Measurements from ENCODE around the gene MYO16.

The MYO16 gene

GRCh38 chr13:108944760-108945159 is 315.3 kb downstream of the MYO16 start:
- no peak for DNase-seq

- DNase-seq = no peak
These were observed 318.2 kb downstream of the MYO16 start for GRCh38 chr13:108947551-108948030.

GRCh38 chr13:108948251-108948671 is 318.9 kb downstream of the MYO16 start:
- no peak for DNase-seq

GRCh38 chr13:108950333-108951010 is 321.1 kb downstream of the MYO16 start:
- DNase-seq = no peak

- no peak for DNase-seq
These were observed 326.3 kb downstream of the MYO16 start for GRCh38 chr13:108955741-108956140.

GRCh38 chr13:108957369-108958012 is 328.1 kb downstream of the MYO16 start:
- DNase-seq = no peak

GRCh38 chr13:108958013-108958376 is 328.6 kb downstream of the MYO16 start:
- DNase-seq = no peak

GRCh38 chr13:108959234-108959633 is 329.8 kb downstream of the MYO16 start:
- DNase-seq = no peak

- no peak for DNase-seq
These were observed 330.6 kb downstream of the MYO16 start for GRCh38 chr13:108960006-108960405.

GRCh38 chr13:108961542-108962125 is 332.2 kb downstream of the MYO16 start:
- peak in 1 of 2 donors; percentile 65 for DNase-seq

GRCh38 chr13:108962654-108963053 is 333.2 kb downstream of the MYO16 start:
- no peak for DNase-seq

- DNase-seq = no peak
These were observed 333.9 kb downstream of the MYO16 start for GRCh38 chr13:108963276-108963810.

GRCh38 chr13:108963846-108964600 is 334.6 kb downstream of the MYO16 start:
- no peak for DNase-seq

GRCh38 chr13:108964606-108965005 is 335.2 kb downstream of the MYO16 start:
- no peak for DNase-seq

GRCh38 chr13:108967371-108967770 is 338.0 kb downstream of the MYO16 start:
- no peak for DNase-seq

GRCh38 chr13:108968566-108968965 is 339.2 kb downstream of the MYO16 start:
- no peak for DNase-seq

GRCh38 chr13:108974686-108975085 is 345.3 kb downstream of the MYO16 start:
- no peak for DNase-seq

- no peak for DNase-seq
These were observed 350.8 kb downstream of the MYO16 start for GRCh38 chr13:108980237-108980636.

- no peak for DNase-seq
These were observed 352.0 kb downstream of the MYO16 start for GRCh38 chr13:108981407-108981806.

GRCh38 chr13:108983273-108983672 is 353.9 kb downstream of the MYO16 start:
- no peak for DNase-seq

- DNase-seq = no peak
These were observed 355.0 kb downstream of the MYO16 start for GRCh38 chr13:108984251-108984920.

- DNase-seq = no peak
These were observed 355.8 kb downstream of the MYO16 start for GRCh38 chr13:108985166-108985565.

GRCh38 chr13:108987517-108987916 is 358.1 kb downstream of the MYO16 start:
- no peak for DNase-seq
